DND-41 (cell line): ENCODE measurements around the gene GDI1.

Source experiments
- ATAC-seq: fragments of 200-7000 bp; cut with Tn5 transposase; 3 replicates; pipeline ENCODE4 v1.9.1; 2021; ENCODE audit warnings: low read depth; ENCODE audit not compliant: insufficient read depth
- DNase-seq: peaks from one replicate; pipeline ENCODE4 v3.0.0-alpha.2; 2020
- H2AFZ ChIP-seq: 2 replicates; pipeline ENCODE4 v1.6.0; 2012; ENCODE audit warnings: low read depth, low read length
- H3K27ac ChIP-seq: 2 replicates; pipeline ENCODE4 v1.5.1; 2012; ENCODE audit warnings: low read length, inconsistent platforms
- H3K27me3 ChIP-seq: fragments of 200-600 bp; sonication (generic); 2 replicates; pipeline ENCODE4 v1.6.0; 2012; ENCODE audit warnings: low read length, mild to moderate bottlenecking, inconsistent platforms; ENCODE audit not compliant: insufficient read depth, poor library complexity
- H3K36me3 ChIP-seq: 2 replicates; pipeline ENCODE4 v1.5.1; 2012; ENCODE audit warnings: low read length, inconsistent platforms; ENCODE audit not compliant: insufficient read depth
- H3K4me1 ChIP-seq: 2 replicates; pipeline ENCODE4 v1.5.1; 2012; ENCODE audit warnings: mild to moderate bottlenecking, low read length; ENCODE audit not compliant: insufficient read depth
- H3K4me2 ChIP-seq: 2 replicates; pipeline ENCODE4 v1.6.0; 2012; ENCODE audit warnings: mild to moderate bottlenecking, moderate library complexity, low read length, inconsistent platforms; ENCODE audit not compliant: insufficient read depth
- H3K4me3 ChIP-seq, 2 experiments: fragments of 200-600 bp in 1 of 2; shearing (Covaris generic) in 1 of 2; 2 replicates each; pipeline ENCODE4 v1.5.1; 2012 to 2016; ENCODE audit warnings: inconsistent platforms in 2 of 2, low read length in 2 of 2, mild to moderate bottlenecking in 2 of 2, low read depth in 1 of 2, moderate library complexity in 1 of 2
- H3K79me2 ChIP-seq: 2 replicates; pipeline ENCODE4 v1.6.0; 2012; ENCODE audit warnings: low read length, inconsistent platforms; ENCODE audit not compliant: insufficient read depth
- H3K9ac ChIP-seq: 2 replicates; pipeline ENCODE4 v1.6.0; 2012; ENCODE audit warnings: low read depth, mild to moderate bottlenecking, inconsistent platforms, low read length, moderate library complexity
- H3K9me3 ChIP-seq: 2 replicates; pipeline ENCODE4 v1.5.1; 2012; ENCODE audit warnings: low read length, moderate library complexity, mild to moderate bottlenecking, inconsistent platforms; ENCODE audit not compliant: insufficient read depth, severe bottlenecking
- H4K20me1 ChIP-seq: 2 replicates; pipeline ENCODE4 v1.6.0; 2012; ENCODE audit warnings: low read length; ENCODE audit not compliant: insufficient read depth
- EZH2 ChIP-seq: IDR thresholded peaks from 3 replicates; pipeline ENCODE4 v1.6.1; 2012; ENCODE audit warnings: borderline replicate concordance, low read depth, mild to moderate bottlenecking, moderate library complexity, low read length, inconsistent platforms; ENCODE audit not compliant: severe bottlenecking
- TF ChIP-seq, protein P1 (sequence below): IDR thresholded peaks from 2 replicates; pipeline ENCODE4 v1.5.1; 2012; ENCODE audit warnings: borderline replicate concordance, low read length, moderate library complexity, mild to moderate bottlenecking; ENCODE audit not compliant: poor library complexity, severe bottlenecking; ENCODE audit errors: extremely low read depth

The GDI1 gene

DNA sequence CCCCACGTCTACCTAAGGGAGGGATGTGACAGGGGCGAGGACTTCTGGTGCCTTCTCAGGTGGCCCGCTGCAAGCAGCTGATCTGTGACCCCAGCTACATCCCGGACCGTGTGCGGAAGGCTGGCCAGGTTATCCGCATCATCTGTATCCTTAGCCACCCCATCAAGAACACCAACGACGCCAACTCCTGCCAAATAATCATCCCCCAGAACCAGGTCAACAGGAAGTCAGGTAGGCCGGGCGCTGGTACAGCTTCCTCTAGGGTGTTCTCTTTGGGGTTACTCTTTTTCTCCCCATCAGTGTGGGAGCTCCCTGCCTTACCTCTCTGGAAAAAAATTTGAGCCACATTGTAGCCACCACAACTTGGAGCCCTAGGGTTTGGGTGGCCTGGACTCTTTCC is 4.6 kb downstream of the GDI1 start:
- Histone ChIP-seq H3K9me3 (no peaks in the 10 kb centered on the region), H2AFZ (no peak overlapping the region), H3K36me3 (peaks cover 43% of the 10 kb centered on the region), H3K79me2 (peaks cover 31% of the 10 kb centered on the region), H3K27ac (no peak overlapping the region), H3K27me3 (no peaks in the 10 kb centered on the region), H3K4me2 (no peak overlapping the region), H3K9ac (no peak overlapping the region), H3K4me1 (peaks cover 34% of the 10 kb centered on the region), H4K20me1 (peaks cover 31% of the 10 kb centered on the region), H3K4me3 (no peak overlapping the region)
- TF ChIP-seq EZH2, result no peak
- TF ChIP-seq, protein P1, sequence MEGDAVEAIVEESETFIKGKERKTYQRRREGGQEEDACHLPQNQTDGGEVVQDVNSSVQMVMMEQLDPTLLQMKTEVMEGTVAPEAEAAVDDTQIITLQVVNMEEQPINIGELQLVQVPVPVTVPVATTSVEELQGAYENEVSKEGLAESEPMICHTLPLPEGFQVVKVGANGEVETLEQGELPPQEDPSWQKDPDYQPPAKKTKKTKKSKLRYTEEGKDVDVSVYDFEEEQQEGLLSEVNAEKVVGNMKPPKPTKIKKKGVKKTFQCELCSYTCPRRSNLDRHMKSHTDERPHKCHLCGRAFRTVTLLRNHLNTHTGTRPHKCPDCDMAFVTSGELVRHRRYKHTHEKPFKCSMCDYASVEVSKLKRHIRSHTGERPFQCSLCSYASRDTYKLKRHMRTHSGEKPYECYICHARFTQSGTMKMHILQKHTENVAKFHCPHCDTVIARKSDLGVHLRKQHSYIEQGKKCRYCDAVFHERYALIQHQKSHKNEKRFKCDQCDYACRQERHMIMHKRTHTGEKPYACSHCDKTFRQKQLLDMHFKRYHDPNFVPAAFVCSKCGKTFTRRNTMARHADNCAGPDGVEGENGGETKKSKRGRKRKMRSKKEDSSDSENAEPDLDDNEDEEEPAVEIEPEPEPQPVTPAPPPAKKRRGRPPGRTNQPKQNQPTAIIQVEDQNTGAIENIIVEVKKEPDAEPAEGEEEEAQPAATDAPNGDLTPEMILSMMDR, result no peak
- no peak for DNase-seq
- no peak for ATAC-seq

DNA sequence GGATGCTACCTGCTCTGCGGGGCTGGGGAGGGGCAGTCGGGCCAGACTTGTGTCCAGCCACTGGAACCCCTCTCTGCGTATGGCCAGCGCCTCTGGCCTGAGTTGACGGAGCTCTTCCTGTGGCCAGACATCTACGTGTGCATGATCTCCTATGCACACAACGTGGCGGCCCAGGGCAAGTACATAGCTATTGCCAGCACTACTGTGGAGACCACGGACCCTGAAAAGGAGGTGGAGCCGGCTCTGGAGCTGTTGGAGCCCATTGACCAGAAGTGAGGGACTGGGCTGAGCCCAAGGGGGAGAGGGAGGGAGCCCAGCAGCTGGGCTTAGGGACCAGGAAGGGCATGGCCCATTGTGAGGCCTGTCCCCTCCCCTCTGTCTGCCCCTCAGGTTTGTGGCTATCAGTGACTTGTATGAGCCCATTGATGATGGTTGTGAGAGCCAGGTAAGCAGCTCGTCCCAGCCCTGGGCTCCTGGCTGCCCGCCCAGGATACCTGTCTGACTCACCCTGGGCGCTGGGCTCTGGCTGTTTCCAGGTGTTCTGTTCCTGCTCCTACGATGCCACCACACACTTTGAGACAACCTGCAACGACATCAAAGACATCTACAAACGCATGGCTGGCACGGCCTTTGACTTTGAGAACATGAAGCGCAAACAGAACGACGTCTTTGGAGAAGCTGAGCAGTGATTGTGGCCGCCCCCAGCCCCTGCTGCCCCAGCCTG is 5.2 kb downstream of the GDI1 start:
- no peaks in the 10 kb centered on the region for H3K9me3 ChIP-seq
- H3K9ac ChIP-seq, result no peak overlapping the region
- no peak overlapping the region for H3K27ac ChIP-seq
- H3K4me3 ChIP-seq, result no peak overlapping the region
- peaks cover 30% of the 10 kb centered on the region for H3K79me2 ChIP-seq
- no peak overlapping the region for H2AFZ ChIP-seq
- TF ChIP-seq, protein P1, result no peak
- TF ChIP-seq EZH2, result no peak
- no peak overlapping the region for H3K4me2 ChIP-seq
- peaks cover 43% of the 10 kb centered on the region for H3K36me3 ChIP-seq
- H3K27me3 ChIP-seq, result no peaks in the 10 kb centered on the region
- DNase-seq (no peak), ATAC-seq (no peak)
- peaks cover 34% of the 10 kb centered on the region for H3K4me1 ChIP-seq
- peaks cover 31% of the 10 kb centered on the region for H4K20me1 ChIP-seq

DNA sequence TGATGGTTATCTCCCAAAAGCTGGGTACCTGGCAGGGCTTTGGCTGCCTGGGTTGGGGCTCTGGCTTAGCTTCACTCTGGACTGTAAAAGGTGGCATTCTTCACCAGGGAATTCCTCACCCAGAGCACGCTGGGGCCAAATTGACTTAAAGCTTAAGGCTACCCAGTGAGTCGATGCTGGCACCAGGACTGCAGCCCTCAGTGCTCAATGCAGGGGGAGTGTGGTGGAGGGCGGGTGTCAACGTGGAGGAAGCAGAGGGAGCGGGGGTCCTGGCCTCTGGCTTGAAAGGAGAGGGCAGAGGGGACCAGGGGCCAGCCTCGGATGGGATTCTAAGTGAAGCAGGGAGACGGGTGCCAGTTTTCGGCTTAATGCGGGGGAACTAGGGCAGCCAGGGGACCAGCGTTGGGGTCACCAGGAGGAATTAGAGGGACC is 6.5 kb downstream of the GDI1 start:
- Histone ChIP-seq H4K20me1 (peaks cover 21% of the 10 kb centered on the region; the same call in 1 of the 2 replicates), H3K4me3 (peak overlapping the region in 1 of 2 experiments; percentile 46; a peak in 2 of 4 replicates), H2AFZ (no peak overlapping the region; the same call in 1 of the 2 replicates), H3K79me2 (peaks cover 17% of the 10 kb centered on the region), H3K4me2 (peak overlapping the region; percentile 66), H3K27ac (no peak overlapping the region), H3K9me3 (no peaks in the 10 kb centered on the region), H3K27me3 (no peaks in the 10 kb centered on the region), H3K36me3 (peaks cover 39% of the 10 kb centered on the region), H3K9ac (peak overlapping the region; percentile 60; the same call in 1 of the 2 replicates), H3K4me1 (peaks cover 24% of the 10 kb centered on the region)
- TF ChIP-seq, protein P1, result no peak
- no peak for TF ChIP-seq EZH2
- no peak for DNase-seq
- ATAC-seq, result peak; percentile 43; the same call in 2 of the 3 replicates
